Adrenal gland (tissue), 5 donors: ENCODE results near the gene ADA.

Experiments used
- POLR2A ChIP-seq, 2 donors: fragments of 450-650 bp; IDR thresholded peaks; one replicate each; pipeline ENCODE4 v1.6.1; 2017; ENCODE audit warnings: antibody characterized with exemption in 2 of 2, mild to moderate bottlenecking in 2 of 2, moderate library complexity in 1 of 2
- TF ChIP-seq, protein P1 (sequence below), 6 experiments: fragments of 450-650 bp in 4 of 6; fragments of 200-600 bp in 2 of 6; sonication (generic) in 1 of 6; IDR thresholded peaks; 1 replicate in 5 of 6; 2 replicates in 1 of 6; pipeline versions ENCODE4 v1.5.1 to v1.8.0; 2016 to 2021; ENCODE audit warnings: antibody characterized with exemption in 6 of 6, mild to moderate bottlenecking in 2 of 6, moderate library complexity in 1 of 6
- donor health status: DM: no; HTN: no; CAD: no.

DNA sequence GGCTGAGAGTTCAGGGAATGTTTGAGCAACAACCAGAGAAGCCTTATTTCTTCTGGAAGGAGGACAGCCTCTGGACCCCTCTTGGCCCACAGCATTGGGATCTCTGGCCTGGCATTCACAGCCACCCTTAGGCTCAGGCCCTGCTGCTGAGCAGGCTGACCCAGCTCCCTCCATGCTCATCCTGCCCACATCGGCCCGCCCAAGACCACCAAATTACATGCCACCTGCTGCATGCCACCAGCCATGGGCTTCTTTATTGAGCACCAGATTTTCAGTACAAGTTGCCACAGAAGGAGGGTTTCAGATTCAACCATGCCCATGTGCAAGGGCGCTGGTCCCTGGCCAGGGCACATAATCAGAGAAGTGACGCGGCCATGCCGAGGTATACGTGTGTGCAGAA is 32.2 kb downstream of the ADA start:
- TF ChIP-seq, protein P1, sequence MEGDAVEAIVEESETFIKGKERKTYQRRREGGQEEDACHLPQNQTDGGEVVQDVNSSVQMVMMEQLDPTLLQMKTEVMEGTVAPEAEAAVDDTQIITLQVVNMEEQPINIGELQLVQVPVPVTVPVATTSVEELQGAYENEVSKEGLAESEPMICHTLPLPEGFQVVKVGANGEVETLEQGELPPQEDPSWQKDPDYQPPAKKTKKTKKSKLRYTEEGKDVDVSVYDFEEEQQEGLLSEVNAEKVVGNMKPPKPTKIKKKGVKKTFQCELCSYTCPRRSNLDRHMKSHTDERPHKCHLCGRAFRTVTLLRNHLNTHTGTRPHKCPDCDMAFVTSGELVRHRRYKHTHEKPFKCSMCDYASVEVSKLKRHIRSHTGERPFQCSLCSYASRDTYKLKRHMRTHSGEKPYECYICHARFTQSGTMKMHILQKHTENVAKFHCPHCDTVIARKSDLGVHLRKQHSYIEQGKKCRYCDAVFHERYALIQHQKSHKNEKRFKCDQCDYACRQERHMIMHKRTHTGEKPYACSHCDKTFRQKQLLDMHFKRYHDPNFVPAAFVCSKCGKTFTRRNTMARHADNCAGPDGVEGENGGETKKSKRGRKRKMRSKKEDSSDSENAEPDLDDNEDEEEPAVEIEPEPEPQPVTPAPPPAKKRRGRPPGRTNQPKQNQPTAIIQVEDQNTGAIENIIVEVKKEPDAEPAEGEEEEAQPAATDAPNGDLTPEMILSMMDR (IDR thresholded peaks at IDR 0.05), result no peak
- no peak for TF ChIP-seq POLR2A (IDR thresholded peaks at IDR 0.05)
